Fibroblast of skin of back (primary cell): ENCODE results near the gene RAD51B.
"Not testable (repeated sequence)": the region's sequence is repeated elsewhere in the genome, so short reads cannot be mapped to it uniquely, and the experiment has no call there.

Experiments
- DNase-seq: peaks from one replicate; pipeline ENCODE4 v3.0.0-alpha.2; 2013

The RAD51B gene

DNA sequence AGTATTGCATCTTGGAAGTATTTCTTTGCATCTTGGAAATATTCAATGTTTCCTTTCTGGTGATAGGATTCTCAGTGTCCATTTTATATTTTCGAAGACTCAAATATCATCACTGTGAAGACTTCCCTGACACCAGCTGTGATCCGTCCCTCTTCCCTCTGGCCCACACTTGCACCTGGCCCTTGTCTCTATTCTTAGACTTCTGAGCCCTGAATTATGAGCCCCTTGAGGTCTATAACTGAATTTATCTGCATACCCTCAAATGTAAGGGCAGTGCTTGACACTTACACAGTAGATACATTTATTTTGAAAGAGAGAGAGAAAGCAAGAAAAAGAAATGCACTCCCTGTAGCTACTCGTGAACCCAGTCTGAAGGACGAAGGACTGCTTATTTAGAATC is 596.6 kb downstream of the RAD51B start:
- no peak for DNase-seq

DNA sequence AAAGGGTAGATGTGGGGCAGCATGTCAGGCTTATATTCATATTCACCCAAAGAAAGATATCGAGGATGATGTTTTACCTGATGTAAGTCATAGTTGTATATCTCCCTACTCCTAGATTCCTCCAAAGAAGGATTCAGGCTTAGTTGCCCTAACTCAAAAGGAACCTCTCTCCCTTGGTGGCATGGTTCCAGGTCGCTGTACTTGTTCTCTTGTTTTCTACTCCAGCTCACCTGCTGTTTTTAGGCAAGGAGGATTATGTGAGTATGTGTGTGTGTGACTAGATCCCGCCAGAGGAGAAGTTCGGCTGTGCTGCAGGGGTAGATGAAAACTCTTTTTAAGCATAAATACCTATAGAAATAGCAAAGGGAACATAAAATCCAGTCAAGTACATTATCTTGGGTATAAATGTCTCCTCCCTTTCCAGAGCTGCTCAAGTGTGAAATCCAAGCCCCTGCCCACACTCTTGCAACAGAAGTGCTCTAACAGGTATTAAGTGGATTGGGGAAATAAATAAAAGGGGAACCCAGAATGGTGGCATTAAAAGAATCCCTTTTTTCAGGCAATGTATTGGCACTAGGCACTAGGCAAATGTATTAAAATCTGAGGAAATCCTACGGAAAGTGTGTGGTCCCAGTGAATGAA is 597.6 kb downstream of the RAD51B start:
- no peak for DNase-seq

DNA sequence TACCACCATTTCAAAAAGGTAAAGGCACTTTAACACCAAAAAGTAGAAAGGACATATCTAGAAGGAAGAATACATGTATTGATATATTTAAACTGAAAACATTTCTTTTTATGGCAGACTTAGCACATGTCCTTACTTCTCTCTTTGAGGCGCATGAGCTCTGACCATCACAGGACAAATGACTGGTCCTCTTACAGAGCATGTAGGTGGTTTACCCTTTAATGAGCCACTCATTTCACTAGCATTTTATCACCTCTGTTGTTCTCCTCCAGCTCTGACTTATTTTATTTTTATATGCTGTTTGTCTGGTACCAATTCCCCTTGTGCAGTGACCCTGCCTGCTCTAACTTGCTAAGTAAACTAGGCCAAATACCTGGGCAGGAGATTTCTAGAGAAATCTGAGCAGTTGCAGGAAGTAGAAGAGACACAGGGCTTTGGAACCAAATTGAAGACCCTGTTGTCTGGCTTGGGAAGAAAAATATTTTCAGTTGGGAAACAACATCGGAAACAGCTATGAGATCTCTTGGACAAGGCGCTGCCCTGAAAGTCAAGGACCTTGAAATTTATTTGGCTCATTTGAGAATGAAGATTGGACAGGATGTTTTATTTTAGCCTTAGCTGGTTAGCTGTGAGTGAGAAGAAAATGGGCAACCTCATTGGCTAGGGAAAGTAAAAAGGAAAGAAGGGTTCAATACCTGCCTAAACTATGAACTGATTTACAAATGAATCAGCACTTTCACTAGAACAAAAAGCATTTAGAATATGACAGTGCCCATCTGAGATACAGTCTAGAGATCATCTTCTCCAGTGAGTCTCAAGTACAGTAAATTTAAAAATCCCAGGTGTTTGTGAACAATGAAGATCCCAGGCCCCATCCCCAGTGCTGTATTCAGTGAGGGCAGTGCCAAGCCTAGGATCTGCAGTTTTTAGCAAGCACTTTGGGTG is 598.9 kb downstream of the RAD51B start:
- no peak for DNase-seq

DNA sequence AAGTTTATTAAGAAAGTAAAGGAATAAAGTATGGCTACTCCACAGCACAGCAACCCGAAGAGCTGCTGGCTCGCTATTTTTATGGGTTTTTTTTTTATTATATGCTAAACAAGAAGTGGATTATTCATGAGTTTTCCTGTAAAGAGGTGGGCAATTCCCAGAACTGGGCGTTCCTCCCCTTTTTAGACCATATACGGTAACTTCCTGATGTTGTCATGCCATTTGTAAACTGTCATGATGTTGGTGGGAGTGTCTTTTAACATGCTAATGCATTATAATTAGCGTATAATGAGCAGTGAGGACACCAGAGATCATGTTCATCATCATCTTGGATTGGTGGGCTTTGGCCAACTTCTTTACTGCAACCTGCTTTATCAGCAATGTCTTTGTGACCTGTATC is 600.8 kb downstream of the RAD51B start:
- no peak for DNase-seq

DNA sequence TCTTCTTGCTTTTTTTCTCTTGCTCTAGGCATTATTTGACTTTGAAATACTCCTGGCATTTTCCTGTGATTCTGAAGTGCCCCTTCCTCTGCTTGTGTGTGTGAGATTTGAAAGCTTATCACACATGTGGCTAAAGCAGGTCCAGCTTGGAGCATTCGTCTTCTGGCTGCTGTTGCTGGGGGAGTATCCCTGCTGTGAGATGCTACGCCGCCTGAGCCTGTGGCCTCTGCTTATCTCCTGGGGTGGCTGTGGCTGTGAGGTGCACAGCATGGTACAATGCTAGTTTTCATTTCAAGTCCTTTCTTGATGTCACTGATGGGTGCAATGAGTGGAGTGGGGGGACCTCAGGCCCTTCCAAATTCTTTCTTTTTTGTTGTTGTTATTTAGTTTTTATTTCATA is 601.5 kb downstream of the RAD51B start:
- no peak for DNase-seq

DNA sequence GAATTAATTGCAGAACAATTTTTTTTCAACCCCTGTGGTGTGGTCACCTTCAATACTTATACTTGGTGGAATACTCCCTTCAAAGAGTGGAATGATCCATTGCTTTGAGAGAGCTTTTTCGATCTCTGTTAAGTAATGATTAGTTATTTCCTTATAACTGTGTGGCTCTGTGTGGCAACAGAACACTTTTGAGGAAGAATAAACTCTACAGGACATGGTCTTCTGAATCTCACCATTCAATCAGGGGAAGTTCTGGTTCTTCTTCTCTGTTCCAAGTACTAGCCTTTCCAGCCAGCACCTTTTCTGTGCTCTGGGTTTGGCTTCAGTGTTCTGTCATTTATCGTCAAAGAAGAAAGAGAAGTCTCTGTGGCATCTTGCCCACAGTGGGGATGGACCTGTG is 604.1 kb downstream of the RAD51B start:
- no peak for DNase-seq

DNA sequence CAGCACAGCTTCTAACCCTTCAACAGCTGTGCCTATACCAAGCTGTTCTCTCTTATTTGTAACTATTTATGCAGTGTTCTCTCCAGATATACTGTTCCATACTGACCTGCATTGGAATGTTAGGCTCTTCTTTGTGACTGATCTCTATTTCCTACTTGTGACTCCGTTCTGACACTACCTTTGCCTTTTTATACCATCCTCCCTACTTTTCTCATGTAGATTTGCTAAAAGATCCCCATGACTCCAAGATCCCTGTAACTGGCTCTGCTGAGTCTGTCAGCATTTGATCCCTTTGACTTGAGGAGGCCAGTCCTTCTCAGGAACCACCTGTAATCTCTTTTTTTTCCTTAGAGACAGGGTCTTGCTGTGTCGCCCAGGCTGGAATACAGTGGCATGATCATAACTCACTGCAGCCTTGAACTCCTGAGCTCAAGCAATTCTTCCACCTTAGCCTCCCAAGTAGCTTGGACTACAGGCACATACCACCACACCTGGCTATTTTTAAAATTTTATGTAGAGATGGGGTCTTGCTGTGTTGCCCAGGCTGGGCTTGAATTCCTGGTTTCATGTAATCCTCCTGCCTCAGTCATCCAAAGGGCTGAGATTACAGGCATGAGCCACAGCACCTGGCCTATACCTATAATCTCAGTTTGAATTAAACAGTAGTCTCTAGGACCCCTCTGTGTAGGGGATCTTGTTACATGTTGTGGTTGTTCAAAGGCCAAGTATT is 605.0 kb downstream of the RAD51B start:
- DNase-seq, result no peak

DNA sequence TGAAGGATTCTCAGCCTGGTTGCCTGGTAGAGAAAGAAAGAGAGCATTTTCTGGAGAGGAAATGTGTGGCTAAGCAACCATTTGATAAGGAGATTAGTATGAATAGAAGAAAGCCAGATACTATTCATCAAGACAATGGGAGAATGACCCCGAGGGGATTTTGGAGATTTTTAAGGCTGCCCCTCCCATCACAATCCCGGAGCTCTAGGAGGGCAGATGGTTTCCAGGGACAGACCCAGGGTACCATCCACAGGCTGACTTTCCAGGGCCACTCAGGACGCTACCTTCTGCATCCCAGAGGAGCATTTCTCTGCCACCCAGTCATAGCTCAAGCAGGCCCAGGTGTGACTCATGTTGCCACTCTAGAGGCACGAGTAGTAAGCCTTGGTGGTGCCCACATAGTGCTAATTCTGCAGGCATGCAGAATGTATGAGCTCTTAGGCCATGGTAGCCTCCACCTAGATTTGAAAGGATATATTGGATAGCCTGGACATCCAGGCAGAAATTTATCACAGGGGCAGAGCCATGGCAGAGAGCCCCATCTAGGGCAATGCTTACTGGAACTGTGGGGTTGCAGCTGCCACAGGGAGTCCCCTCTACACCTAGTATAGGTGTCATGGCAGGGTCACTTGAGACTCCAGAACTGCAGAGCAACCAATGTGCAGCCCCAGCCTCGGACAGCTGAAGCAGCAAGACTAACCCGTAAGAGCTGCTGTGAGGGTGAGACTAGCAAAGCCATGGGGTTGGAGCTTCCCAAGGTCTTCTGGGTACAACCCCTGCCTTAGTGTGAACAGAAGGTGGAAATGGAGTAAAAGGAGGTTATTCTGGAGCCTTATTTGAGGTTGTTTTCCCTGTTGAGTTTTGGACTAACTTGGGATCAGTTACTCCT is 607.3 kb downstream of the RAD51B start:
- no peak for DNase-seq

DNA sequence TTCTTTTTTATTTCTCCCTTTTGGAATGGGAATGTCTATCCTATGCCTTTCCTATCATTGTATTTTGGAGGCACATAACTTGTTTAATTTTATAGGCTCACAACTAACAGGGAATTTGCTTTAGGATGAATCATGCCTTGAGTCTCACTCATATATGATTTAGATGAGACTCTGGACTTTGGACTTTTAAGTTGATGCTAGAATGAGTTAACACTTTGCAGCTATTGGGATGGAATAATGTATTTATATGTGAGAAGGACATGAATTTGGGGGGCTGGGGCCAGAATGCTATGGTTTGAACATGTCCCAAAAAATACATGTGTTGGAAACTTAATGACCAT is 607.9 kb downstream of the RAD51B start:
- DNase-seq, result no peak

DNA sequence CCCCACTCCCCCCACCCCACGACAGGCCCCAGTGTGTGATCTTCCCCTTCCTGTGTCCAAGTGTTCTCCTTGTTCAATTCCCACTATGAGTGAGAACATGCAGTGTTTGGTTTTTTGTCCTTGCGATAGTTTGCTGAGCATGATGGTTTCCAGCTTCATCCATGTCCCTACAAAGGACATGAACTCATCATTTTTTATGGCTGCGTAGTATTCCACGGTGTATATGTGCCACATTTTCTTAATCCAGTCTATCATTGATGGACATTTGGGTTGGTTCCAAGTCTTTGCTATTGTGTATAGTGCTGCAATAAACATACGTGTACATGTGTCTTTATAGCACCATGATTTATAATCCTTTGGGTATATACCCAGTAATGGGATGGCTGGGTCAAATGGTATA is 609.3 kb downstream of the RAD51B start:
- DNase-seq, result not testable (repeated sequence)

DNA sequence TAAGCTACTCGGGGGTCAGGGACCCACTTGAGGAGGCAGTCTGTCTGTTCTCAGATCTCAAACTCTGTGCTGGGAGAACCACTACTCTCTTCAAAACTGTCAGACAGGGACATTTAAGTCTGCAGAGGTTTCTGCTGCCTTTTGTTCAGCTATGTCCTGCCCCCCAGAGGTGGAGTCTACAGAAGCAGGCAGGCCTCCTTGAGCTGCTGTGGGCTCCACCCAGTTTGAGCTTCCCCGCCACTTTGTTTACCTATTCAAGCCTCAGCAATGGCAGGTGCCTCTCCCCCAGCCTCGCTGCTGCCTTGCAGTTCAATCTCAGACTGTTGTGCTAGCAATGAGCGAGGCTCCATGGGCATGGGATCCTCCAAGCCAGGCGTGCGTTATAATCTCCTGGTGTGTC is 614.6 kb downstream of the RAD51B start:
- not testable (repeated sequence) for DNase-seq

DNA sequence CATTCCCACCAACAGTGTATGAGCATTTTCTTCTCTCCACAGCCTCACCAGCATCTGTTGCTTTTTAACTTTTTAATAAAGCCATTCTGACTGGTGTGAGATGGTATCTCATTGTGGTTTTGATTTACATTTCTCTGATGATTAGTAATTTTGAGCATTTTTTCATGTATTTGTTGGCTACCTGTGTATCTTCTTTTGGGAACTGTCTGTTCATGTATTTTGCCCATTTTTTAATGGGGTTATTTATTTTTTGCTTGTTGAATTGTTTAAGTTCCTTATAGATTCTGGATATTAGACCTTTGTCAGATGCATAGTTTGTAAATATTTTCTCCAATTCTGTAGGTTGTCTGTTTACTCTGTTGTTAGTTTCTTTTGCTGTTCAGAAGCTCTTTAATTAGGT is 616.1 kb downstream of the RAD51B start:
- not testable (repeated sequence) for DNase-seq

DNA sequence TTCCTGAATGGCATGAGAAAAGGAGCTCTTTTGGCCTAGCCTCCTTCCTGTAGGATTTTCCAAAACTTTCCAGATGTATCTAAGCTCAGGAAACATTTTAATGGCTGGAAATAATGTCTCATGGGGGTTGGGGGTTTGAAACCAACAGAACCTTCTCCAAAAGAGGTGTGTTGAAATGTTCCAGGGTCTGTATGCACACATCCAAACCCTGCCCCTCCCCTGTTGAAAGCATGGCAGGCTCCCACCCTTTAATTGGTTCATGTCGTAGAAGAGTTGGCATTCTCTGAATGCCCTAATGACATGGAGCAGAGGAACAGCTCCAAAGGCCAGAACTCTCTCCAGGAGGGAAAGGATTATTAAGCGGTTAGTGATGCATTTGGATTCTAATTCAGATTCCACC is 620.1 kb downstream of the RAD51B start:
- no peak for DNase-seq

DNA sequence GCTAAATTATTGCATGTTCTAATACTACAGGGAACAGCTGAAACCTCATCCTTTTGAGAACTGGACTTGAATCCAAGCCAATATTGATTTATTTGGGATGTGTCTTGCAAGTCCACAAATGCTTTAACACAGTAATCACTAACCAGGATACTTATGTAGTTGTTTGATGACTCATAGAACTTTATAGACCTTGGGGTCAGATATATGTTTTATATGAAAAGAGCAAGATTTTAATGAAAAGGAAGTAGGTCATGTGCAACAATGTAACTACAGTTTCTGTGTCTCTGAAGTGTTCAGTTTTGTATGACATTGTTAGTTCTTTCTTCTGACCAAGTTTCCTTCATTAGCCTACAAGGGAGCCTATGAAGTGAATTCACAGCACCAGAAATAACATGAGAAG is 621.2 kb downstream of the RAD51B start:
- peak; percentile 30 for DNase-seq

DNA sequence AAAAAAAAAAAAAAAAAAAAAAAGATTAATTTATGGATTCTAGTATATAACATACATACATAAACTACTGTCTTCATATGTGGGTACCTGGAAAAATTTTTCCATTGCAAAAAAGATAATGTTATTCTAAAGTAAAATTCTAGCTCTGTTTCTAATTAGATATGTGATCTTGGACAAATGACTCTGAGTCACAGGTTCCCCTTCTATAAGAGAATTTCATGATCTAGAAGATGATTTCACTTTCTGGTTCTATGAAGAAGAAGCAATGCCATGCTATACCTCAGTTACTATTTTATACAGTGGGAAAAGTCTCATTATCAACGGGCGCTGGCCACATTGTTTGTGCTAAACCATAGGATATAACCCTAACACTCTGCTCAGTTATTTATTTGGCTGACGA is 622.0 kb downstream of the RAD51B start:
- no peak for DNase-seq

DNA sequence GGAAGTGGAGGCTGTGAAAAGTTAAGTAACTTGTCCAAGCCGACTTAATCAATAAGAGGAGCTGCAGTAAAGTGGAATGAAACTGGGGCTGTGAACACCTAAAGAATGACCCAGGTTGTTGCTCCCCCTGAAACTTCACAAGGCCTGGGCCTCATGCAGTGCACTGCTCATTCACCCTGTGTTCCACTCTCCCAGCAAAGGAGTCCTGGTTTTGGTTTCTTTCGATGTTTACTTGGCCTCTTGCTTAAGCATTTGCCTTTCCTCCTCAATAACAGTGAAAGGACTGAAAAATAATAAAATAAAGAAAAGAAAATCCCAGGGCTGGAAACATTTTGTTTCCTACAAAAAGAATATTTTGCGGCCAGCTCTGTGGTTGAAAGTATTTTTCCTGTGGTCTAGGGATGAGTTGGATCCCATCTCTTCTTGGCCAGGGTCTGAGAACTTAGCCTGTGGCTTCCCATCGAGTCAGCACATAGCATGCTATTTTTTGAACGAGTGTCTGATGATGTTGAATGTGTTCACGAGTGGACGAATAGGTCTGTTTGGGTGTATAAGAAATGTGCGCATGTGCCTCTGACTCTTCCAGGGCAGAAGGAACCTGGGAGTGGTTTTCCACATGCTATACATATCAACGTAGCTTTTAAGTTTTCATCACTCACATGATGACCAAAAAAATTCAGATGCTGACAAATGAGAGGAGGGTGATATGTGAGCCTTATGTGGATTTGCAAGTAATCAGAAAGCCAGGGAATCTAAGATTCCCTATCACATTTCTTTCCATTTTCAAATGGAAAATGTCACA is 623.5 kb downstream of the RAD51B start:
- DNase-seq, result peak; percentile 82

DNA sequence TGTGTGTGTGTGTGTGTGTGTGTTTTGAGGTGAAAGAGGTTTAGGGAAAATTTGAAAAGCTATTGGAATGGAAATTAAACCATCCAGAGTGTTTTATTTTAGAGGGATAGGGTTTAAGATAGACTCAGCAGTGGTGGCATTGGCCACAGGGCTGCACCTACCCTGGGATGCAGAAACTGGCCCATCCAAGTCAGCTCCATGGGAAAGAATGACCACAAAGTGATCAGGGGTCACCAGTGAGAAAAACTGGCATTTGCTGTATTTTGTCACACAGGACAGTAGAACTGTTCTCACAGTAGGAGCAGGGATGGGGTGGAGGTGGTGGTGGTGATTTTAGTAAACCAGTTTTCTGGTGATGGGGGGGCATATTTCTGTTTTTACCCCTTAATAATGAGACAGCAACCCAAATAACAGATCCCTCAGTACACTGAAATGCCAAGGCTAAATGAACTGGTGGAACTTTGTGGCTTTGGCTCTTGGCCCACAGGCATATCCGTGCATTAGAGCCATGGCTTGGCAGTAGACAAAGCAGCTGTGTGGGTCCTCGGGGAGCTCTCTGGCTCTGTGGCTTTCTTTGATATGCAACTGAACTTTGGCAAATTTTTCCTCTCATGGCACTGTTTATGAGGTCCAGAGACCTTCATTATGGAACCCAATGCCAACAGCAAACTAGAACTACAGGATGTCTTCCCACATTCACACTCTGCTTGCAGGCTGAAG is 625.0 kb downstream of the RAD51B start:
- DNase-seq, result peak; percentile 72

DNA sequence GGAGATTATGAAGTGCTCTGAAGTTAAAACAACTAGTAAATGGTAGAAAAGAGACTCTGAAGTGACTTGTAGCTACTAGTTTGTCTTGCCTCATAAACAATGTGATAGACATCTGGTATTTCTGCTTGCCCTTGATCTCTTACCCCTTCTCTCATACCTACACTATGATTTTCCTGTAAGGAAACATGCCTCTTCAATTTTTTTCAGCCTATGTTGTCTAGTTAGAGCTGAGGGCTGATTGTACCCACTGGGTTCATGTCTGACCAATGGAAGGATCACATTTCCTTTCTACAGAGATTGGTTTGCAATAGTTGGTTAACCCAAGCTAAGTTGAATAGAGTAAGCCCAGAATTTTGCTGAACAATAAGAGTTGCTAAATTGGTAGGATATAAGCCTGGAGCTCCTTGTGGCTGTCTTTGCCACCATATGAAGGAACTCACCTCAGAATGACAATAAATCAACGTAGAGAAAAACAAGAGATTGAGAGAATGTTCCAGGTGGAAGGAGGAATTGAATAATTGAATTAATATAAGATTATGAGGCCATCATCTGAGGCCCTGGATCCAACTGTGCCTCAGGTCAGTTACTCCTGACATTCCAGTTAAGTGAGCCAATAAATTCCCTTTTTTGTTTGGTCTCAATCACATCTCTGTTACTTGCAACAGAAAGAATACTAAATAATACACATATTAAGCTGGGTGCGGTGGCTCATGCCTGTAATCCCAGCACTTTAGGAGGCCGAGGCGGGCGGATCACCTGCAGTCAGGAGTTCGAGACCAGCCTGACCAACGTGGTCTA is 626.9 kb downstream of the RAD51B start:
- no peak for DNase-seq

DNA sequence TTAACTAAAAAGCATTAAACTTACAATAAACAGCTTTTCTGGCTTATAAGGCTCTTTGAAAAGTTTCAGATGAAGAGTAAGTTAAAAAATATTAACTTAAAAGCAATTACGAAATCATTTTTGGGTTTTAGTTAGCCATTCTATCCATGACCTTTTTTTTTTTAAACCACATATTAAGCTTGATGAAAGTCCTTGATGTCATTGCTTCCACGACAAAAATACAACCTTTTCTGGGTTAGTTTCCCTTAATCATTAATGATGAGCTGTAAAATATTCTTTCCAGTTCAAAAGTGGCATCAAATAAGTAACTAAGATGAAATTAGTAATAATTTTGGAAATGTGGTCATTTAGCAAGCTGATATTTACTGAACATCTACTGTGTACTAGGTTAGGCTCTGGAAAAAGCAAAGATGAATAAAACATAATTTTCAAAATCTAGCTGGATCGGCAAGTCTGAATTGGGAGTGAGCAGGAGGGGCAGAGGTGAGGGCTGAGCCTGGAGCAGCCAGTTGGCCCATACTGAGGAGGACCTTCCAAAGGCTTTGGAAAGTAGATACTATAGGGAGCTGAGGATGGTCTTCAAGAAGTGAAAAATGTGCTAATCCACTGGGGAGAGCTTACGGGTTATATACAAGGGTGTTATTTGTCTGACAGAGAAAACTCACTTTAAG is 628.1 kb downstream of the RAD51B start:
- no peak for DNase-seq
